Activated CD4-positive, alpha-beta T cell treated with anti-CD3 and anti-CD28 coated beads, Interleukin-2, amount 10 ng/mL, durations not matched to agents 7 days and 5 days (primary cell): ENCODE measurements around the gene PER2. TPM values are rescaled to one million over a fixed set of nuclear protein-coding genes. Genes with fewer than 3 reads are reported as not detected.
A peak's percentile ranks its signal among the peaks of the same experiment; 100 is the strongest.
"Not testable (repeated sequence)": the region's sequence is repeated elsewhere in the genome, so short reads cannot be mapped to it uniquely, and the experiment has no call there.

Experiments
- CTCF ChIA-PET: fragments of 350-600 bp; sonication (Branson Sonifier 250); formaldehyde crosslinking; loops from one replicate; lab custom pipeline; 2021; ENCODE audit warnings: antibody characterized with exemption; lab: Charles Lee
- POLR2A ChIA-PET: fragments of 350-600 bp; sonication (Branson Sonifier 250); formaldehyde crosslinking; loops from one replicate; lab custom pipeline; 2021; ENCODE audit warnings: antibody characterized with exemption; lab: Charles Lee
- DNase-seq: peaks from one replicate; pipeline ENCODE4 v3.0.0-alpha.2; 2020
- H3K27ac Mint-ChIP-seq: one replicate; pipeline ENCODE4 v1.8.0; 2021; ENCODE audit warnings: mild to moderate bottlenecking, moderate library complexity, mixed read lengths
- H3K27me3 Mint-ChIP-seq: one replicate; pipeline ENCODE4 v1.8.0; 2021; ENCODE audit warnings: mixed read lengths
- H3K36me3 Mint-ChIP-seq: one replicate; pipeline ENCODE4 v1.8.0; 2021; ENCODE audit warnings: low read depth, mixed read lengths
- H3K4me1 Mint-ChIP-seq: one replicate; pipeline ENCODE4 v1.8.0; 2021; ENCODE audit warnings: mixed read lengths
- H3K4me3 Mint-ChIP-seq: one replicate; pipeline ENCODE4 v1.8.0; 2021; ENCODE audit warnings: mild to moderate bottlenecking, moderate library complexity, mixed read lengths
- H3K9me3 Mint-ChIP-seq: one replicate; pipeline ENCODE4 v1.8.0; 2021; ENCODE audit warnings: mixed read lengths
- total RNA-seq, 2 experiments: library from RNA; stranded (reverse); gene quantifications; one replicate each; pipeline ENCODE4 v1.2.3, GENCODE V29; 2021

PER2 gene
- total RNA-seq, 2 experiments from 2014 or later = 11.8 to 13.1 TPM

- no peak for DNase-seq
- ChIA-PET CTCF (interaction anchor here (1.5 kb wide), 2 partner anchors 16 to 32 kb away, joined by 3 read pairs; no protein-coding TSS in a partner anchor), POLR2A (no interaction called here)
- peaks cover 7% of the 10 kb centered on the region for H3K27me3 Mint-ChIP-seq
- H3K36me3 Mint-ChIP-seq = no peaks in the 10 kb centered on the region
- peaks cover 16% of the 10 kb centered on the region for H3K4me1 Mint-ChIP-seq
- no peaks in the 10 kb centered on the region for H3K9me3 Mint-ChIP-seq
- peak overlapping the region; percentile 67 for H3K4me3 Mint-ChIP-seq
- no peak overlapping the region for H3K27ac Mint-ChIP-seq
These were observed 33.6 kb upstream of the PER2 start for GRCh38 chr2:238322001-238322411.

- Mint-ChIP-seq H3K4me3 (peak overlapping the region; percentile 67), H3K27me3 (peaks cover 7% of the 10 kb centered on the region), H3K4me1 (peaks cover 16% of the 10 kb centered on the region), H3K36me3 (no peaks in the 10 kb centered on the region), H3K9me3 (no peaks in the 10 kb centered on the region), H3K27ac (no peak overlapping the region)
- no peak for DNase-seq
- POLR2A ChIA-PET = no interaction called here
- CTCF ChIA-PET = interaction anchor here (1.3 to 1.5 kb wide), 3 partner anchors 12 to 32 kb away, joined by 3 read pairs; no protein-coding TSS in a partner anchor
These were observed 33.1 kb upstream of the PER2 start for GRCh38 chr2:238321467-238321866.

- H3K36me3 Mint-ChIP-seq = no peaks in the 10 kb centered on the region
- H3K4me3 Mint-ChIP-seq = peak overlapping the region; percentile 71
- H3K27ac Mint-ChIP-seq = no peak overlapping the region
- DNase-seq = no peak
- H3K4me1 Mint-ChIP-seq = peaks cover 16% of the 10 kb centered on the region
- H3K9me3 Mint-ChIP-seq = no peaks in the 10 kb centered on the region
- POLR2A ChIA-PET = no interaction called here
- CTCF ChIA-PET = interaction anchor here (0.5 to 1.5 kb wide), 3 partner anchors 11 to 31 kb away, joined by 3 to 4 read pairs (median 3); no protein-coding TSS in a partner anchor
- H3K27me3 Mint-ChIP-seq = peaks cover 7% of the 10 kb centered on the region
These were observed 32.4 kb upstream of the PER2 start for GRCh38 chr2:238320648-238321281.

- peak; percentile 86 for DNase-seq
These were observed 31.8 kb upstream of the PER2 start, which contains the start of gene TRAF3IP1 for GRCh38 chr2:238320246-238320647. Gene TRAF3IP1 (plus strand): TSS chr2:238320518. CDS start chr2:238320663, 145 bp downstream.

GRCh38 chr2:238315031-238315595 lies 26.7 kb upstream of the PER2 start:
- peaks cover 12% of the 10 kb centered on the region for H3K27me3 Mint-ChIP-seq
- H3K36me3 Mint-ChIP-seq = no peaks in the 10 kb centered on the region
- ChIA-PET CTCF (interaction anchor here (1.4 kb wide), 1 partner anchor 10 kb away, joined by 3 read pairs; no protein-coding TSS in a partner anchor), POLR2A (no interaction called here)
- no peaks in the 10 kb centered on the region for H3K9me3 Mint-ChIP-seq
- H3K4me1 Mint-ChIP-seq = peaks cover 8% of the 10 kb centered on the region
- H3K4me3 Mint-ChIP-seq = no peak overlapping the region
- no peak overlapping the region for H3K27ac Mint-ChIP-seq
- no peak for DNase-seq

More at GRCh38 chr2:238320246-238320647, 31.8 kb upstream of the PER2 start, which contains the start of gene TRAF3IP1:
- H3K4me3 Mint-ChIP-seq = peak within 1 kb of the TSS; percentile 71
- H3K9me3 Mint-ChIP-seq = no peaks in the 10 kb centered on the region
- CTCF ChIA-PET = interaction anchor here (1.3 kb wide), 1 partner anchor 11 kb away, joined by 3 read pairs; no protein-coding TSS in a partner anchor
- no peaks in the 10 kb centered on the region for H3K36me3 Mint-ChIP-seq
- peaks cover 16% of the 10 kb centered on the region for H3K4me1 Mint-ChIP-seq
- peaks cover 7% of the 10 kb centered on the region for H3K27me3 Mint-ChIP-seq
- POLR2A ChIA-PET = no interaction called here
- no peak within 1 kb of the TSS for H3K27ac Mint-ChIP-seq

GRCh38 chr2:238314576-238314975 lies 26.2 kb upstream of the PER2 start:
- Mint-ChIP-seq H3K4me3 (no peak overlapping the region), H3K36me3 (no peaks in the 10 kb centered on the region), H3K27me3 (peaks cover 12% of the 10 kb centered on the region), H3K27ac (no peak overlapping the region), H3K9me3 (no peaks in the 10 kb centered on the region), H3K4me1 (peaks cover 4% of the 10 kb centered on the region)
- DNase-seq = no peak
- ChIA-PET CTCF (interaction anchor here (1.4 kb wide), 1 partner anchor 10 kb away, joined by 3 read pairs; no protein-coding TSS in a partner anchor), POLR2A (no interaction called here)

GRCh38 chr2:238313991-238314350 lies 25.6 kb upstream of the PER2 start:
- ChIA-PET CTCF (interaction anchor here (0.6 kb wide), 1 partner anchor 324 kb away, joined by 4 read pairs; no protein-coding TSS in a partner anchor), POLR2A (no interaction called here)
- no peak for DNase-seq
- no peak overlapping the region for H3K27ac Mint-ChIP-seq
- peaks cover 12% of the 10 kb centered on the region for H3K27me3 Mint-ChIP-seq
- no peaks in the 10 kb centered on the region for H3K9me3 Mint-ChIP-seq
- H3K4me3 Mint-ChIP-seq = no peak overlapping the region
- H3K36me3 Mint-ChIP-seq = no peaks in the 10 kb centered on the region
- H3K4me1 Mint-ChIP-seq = no peaks in the 10 kb centered on the region

GRCh38 chr2:238313289-238313990 lies 25.0 kb upstream of the PER2 start:
- CTCF ChIA-PET = interaction anchor here (0.6 kb wide), 1 partner anchor 323 kb away, joined by 4 read pairs; no protein-coding TSS in a partner anchor

GRCh38 chr2:238310721-238311120 lies 22.3 kb upstream of the PER2 start:
- DNase-seq, H3K27me3 Mint-ChIP-seq, H3K36me3 Mint-ChIP-seq, H3K4me1 Mint-ChIP-seq, H3K9me3 Mint-ChIP-seq, H3K4me3 Mint-ChIP-seq, POLR2A ChIA-PET, H3K27ac Mint-ChIP-seq: not testable (repeated sequence)
- CTCF ChIA-PET = interaction anchor here (0.6 to 1.1 kb wide), 2 partner anchors 39 to 674 kb away, joined by 3 to 4 read pairs; no protein-coding TSS in a partner anchor

More at GRCh38 chr2:238313289-238313990, 25.0 kb upstream of the PER2 start:
- no peaks in the 10 kb centered on the region for H3K4me1 Mint-ChIP-seq
- no peak for DNase-seq
- H3K27ac Mint-ChIP-seq = no peak overlapping the region
- H3K27me3 Mint-ChIP-seq = peaks cover 12% of the 10 kb centered on the region
- H3K9me3 Mint-ChIP-seq = no peaks in the 10 kb centered on the region
- H3K36me3 Mint-ChIP-seq = no peaks in the 10 kb centered on the region
- POLR2A ChIA-PET = no interaction called here
- H3K4me3 Mint-ChIP-seq = no peak overlapping the region

- Mint-ChIP-seq H3K36me3 (no peaks in the 10 kb centered on the region), H3K27ac (no peak overlapping the region), H3K27me3 (peaks cover 5% of the 10 kb centered on the region), H3K4me3 (no peak overlapping the region), H3K4me1 (no peaks in the 10 kb centered on the region), H3K9me3 (no peaks in the 10 kb centered on the region)
- POLR2A ChIA-PET = no interaction called here
- CTCF ChIA-PET = no interaction called here
- no peak for DNase-seq
These were observed 19.8 kb upstream of the PER2 start for GRCh38 chr2:238308177-238308576.

GRCh38 chr2:238306672-238306998 lies 18.2 kb upstream of the PER2 start:
- DNase-seq = no peak
- H3K27ac Mint-ChIP-seq = no peak overlapping the region
- ChIA-PET CTCF (no interaction called here), POLR2A (no interaction called here)
- no peaks in the 10 kb centered on the region for H3K36me3 Mint-ChIP-seq
- peaks cover 5% of the 10 kb centered on the region for H3K27me3 Mint-ChIP-seq
- no peaks in the 10 kb centered on the region for H3K9me3 Mint-ChIP-seq
- H3K4me3 Mint-ChIP-seq = no peak overlapping the region
- H3K4me1 Mint-ChIP-seq = no peaks in the 10 kb centered on the region

GRCh38 chr2:238305965-238306671 lies 17.7 kb upstream of the PER2 start:
- H3K36me3 Mint-ChIP-seq = no peaks in the 10 kb centered on the region
- H3K4me3 Mint-ChIP-seq = no peak overlapping the region
- CTCF ChIA-PET = interaction anchor here (0.7 kb wide), 2 partner anchors 23 to 98 kb away, joined by 3 to 6 read pairs; no protein-coding TSS in a partner anchor
- H3K4me1 Mint-ChIP-seq = no peaks in the 10 kb centered on the region
- no peaks in the 10 kb centered on the region for H3K9me3 Mint-ChIP-seq
- H3K27me3 Mint-ChIP-seq = no peaks in the 10 kb centered on the region
- DNase-seq = no peak
- no peak overlapping the region for H3K27ac Mint-ChIP-seq
- POLR2A ChIA-PET = interaction anchor here (0.5 kb wide), 1 partner anchor 60 kb away, joined by 4 read pairs; no protein-coding TSS in a partner anchor
